Inflammatory macrophage (primary cell): ENCODE results near the gene TBR1.

Experiments
- DNase-seq, 2 donors: peaks; one replicate each; pipeline ENCODE4 v3.0.0-alpha.2; 2020 to 2022
- total RNA-seq, 18 experiments: gene quantifications; one replicate each; lab custom pipeline; 2026; ENCODE audit warnings: mixed read lengths in 6 of 18, inconsistent platforms in 2 of 18; lab: John Stamatoyannopoulos, UW

The TBR1 gene
- 0 to 0.21 (median 0.05) reads per million in 18 experiments for total RNA-seq

DNA sequence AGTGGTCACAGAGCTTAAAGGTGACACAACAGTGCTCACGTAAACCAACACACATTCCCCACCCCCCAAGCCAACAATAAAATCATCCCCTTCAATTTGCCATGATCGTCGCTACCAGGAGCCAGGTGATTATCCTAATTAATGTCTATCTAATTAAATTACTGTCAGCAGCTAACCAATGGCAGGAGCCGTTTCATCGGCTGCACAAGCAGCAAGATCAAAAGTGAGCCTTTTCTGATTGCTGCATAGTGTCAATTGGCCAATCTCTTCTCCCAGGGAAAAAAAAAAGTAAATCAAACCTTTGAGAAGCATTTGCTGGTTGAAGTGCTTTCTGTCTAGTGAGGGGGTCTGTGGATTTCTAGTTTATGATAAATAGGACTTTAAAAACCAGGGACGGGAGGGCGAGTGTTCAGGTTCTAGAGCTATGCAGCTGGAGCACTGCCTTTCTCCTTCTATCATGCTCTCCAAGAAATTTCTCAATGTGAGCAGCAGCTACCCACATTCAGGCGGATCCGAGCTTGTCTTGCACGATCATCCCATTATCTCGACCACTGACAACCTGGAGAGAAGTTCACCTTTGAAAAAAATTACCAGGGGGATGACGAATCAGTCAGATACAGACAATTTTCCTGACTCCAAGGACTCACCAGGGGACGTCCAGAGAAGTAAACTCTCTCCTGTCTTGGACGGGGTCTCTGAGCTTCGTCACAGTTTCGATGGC lies at the start of gene TBR1:
Gene TBR1, plus strand, starts transcription at position 311 of the 721 bp plus-strand sequence. Its CDS starts 114 bp downstream, at position 425.
- DNase-seq: no peak

DNA sequence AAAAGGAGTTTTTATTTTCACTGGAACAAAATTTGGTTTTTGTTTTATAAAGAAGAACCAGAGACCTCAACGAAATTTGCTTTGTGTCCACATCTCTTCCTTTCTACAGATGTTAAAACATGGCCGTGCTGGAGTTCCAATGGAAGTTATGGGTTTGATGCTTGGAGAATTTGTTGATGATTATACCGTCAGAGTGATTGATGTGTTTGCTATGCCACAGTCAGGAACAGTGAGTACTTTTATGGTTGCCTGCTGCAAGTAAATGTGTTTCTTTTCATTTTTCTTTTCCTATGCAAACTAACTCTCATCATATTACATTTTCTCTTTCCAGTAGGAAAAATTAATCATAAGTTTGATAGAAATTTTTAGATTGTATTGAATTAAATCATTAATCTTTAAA lies 48.4 kb upstream of the TBR1 start:
- DNase-seq: no peak

DNA sequence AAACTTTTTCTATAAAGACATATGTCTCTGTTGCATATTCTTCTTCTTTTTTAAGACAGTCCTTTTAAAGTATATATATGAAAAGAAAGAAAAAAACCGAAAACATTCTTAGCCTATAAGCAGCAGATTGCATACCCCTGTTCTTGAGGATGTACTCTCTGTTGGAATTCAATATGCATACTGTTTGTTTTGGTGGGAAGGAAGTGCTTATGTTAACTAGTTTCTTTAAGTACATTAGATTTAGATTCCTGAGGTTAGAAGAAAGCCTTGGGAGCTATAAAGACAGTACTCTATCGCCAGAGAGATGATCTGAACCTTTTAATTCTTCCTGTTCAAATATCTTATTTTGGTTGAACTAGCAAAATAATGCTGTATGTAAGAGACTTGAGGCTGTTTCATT lies 46.8 kb upstream of the TBR1 start:
- no peak for DNase-seq

DNA sequence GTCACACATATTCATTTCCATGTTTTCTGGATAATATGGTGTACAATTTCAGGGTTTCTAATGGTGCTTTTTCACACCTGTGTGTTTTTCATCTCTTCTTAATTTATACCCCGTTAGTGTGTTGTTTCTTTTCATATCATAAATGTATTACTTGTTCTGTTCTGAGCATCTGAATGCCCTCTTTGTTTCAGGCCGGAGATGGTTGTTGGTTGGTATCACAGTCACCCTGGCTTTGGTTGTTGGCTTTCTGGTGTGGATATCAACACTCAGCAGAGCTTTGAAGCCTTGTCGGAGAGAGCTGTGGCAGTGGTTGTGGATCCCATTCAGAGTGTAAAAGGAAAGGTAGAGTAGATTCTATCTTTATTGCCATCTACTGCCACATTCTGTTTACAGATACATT lies 45.1 kb upstream of the TBR1 start:
- DNase-seq: no peak

DNA sequence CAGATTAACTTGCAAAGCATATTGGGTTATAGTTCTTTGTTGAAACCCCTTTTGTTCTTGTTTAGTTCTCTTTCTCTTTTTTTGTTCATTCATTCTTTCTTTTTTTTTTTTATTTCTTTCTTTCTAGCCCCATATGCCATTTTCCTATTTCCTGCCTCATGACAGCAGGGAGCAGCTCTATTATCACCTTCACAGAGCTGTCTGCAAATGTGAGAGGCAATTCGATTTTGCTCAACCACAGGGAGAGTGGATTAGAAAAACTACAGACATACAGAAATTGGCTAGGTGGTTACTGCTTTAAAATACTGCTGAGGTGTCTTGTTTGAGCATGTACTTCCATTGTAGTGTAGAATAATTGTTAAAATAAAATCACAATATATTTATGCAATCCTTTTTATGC lies 44.2 kb upstream of the TBR1 start:
- no peak for DNase-seq

DNA sequence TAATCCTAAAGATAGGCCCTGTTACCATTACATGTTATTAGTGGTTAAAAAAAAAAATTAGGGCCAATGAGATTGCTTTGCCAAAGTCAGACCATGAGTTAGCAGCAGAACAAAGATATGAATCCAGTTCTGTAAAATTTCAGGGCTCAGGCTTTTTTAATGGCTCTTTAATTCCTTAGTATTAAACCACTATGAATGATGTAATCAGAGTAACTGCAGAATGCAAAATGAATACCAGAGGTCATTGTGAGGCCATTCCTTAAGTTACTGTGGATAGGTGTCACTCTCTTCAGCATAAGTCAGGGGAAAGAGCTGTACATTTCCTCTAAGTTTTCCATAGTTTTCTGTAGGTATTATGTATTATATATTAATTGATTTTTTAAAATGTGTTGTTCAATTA lies 42.2 kb upstream of the TBR1 start:
- no peak for DNase-seq

DNA sequence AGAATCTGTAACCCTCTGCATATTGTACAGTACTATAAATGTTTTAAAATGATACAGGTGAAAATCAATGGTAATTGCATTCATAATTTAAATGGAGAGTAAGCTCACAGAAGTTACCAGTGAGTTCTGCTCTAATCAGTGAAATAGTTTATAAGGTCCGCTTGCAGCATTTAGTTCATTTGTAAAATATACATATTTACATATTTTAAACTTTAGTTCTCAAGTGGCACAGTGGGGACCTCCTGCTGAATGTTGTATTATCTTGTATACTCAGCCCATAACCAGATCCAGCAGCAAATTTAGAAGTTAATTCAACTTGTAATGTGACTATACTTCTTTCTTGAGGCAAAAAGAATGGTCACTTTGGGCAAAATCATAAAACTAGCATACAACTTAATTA lies 41.7 kb upstream of the TBR1 start:
- DNase-seq: no peak

DNA sequence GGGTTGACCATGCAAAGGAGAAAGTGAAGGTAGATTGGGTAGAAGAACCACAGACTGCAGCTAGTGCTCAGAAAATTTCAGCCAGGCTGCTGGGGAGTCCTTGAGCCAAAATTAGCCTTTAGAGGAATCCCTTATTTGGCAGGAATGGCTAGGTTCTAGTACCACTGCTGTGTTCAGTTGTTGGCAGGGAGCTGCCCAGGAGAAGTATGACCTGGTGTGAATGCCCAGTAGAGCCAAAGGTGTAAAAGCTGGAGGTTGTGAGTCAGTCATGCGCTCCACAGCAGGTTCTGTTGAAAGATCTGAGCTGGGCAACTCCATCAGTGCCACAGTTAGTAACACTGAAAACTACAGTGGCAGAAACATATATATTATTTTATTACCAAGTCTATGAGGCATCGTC lies 36.4 kb upstream of the TBR1 start:
- no peak for DNase-seq

DNA sequence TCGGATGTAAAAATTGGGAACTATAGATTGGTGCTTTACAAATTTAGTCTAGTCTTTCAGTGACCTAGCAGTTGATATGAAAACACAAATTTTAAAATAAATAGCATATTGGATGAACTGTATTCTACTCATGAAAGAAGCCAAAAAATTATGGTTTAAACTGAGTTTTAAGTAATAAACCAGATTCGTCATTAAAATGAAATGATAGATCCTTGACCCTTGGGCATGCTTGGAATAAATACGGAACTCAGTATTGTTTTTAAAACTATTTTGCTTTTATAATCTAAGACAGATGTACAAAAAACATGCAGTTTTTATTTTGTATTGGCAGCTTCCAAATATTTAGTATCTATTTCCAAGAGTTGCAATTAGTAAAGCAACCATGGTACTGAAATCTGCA lies 34.6 kb upstream of the TBR1 start:
- no peak for DNase-seq

DNA sequence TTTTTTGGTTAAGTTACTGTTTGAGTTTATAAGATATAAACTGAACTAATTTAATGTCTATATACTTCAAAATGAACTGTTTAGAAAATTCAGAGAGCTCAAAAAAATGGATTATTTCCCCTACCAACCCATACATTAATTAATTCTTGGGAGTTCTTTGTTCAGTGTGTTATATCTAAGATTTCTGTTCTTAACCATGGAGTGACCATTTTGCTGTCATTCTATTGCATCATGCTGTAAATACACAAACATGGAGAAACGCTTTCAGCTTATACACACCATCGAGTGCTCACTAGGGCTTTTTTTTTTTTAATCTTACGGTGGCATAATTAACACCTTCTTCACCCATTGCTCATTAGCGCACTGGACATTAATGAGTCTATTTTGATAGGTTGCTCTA lies 33.4 kb upstream of the TBR1 start:
- no peak for DNase-seq

DNA sequence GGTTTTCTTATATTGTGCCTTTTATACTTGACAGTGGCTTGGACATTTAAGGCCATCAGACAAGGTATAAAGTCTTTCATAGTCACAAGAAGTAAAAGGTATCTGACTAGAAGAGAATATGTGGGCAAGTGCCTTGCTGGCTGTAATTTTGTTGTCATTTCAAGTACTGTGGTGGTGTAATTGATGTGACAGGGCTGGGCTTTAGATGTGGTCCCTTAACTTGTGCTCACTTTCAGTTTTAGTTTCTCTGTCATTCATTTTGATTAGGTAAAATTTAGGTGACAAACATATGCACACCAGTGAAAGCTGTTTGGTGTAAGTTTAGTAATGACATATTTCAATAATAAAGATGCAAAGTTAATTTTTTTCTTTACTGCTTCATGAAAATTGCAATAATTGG lies 31.2 kb upstream of the TBR1 start:
- no peak for DNase-seq

DNA sequence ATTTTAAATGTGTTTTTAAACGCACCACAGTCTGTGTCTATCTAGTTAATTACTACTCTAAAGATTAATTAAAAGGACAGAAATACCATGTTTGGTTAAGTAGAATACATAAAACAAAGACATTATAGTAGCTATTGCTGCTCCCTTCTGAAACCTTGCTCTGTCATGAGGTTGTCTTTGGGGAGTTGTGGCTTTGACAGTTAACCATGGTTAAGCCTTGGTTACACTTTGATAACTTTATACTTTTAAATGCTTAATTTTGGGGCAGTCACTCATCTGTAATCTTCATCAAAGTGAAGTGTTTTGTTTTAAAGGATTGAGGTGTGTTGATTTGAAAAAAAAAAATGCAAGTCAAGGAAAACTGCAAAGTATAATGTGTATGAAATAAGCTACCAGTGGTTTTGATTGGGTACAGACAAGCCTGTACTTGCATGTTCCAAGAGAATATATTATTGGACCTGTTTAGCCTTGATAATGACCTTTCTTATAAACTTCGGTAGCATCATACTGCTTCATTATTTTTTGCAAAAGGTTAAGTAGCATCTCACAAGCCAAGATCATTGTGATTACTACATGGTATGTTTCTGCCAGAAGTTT lies 29.8 kb upstream of the TBR1 start:
- DNase-seq: no peak

DNA sequence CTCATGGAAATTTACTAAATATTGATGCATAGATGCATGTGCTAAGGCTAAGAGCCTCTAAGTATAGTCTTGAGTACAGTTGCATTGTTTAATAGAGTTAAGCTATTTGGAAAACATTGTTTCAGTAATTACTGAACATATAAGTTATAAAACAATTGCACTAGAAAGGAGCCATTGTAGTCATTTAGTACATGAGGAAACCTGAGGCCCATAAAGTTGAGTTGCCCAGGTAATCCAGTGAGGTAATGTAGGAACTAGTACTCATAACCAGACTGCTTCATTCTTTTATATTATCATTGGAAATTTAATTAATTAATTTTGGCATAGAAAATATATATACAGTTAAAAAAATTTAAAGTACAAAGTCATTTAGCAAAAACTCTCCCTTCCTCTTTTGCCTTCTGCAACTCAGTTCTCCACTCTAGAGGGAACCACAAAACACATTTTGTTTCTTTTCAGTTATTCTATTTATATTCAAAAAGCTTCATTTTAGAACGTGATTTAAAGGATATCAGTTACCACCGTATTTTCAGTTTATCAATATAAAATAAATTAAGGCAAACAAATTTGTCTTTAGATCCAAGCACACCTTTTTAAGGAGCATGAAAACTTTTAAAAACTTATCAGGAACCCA lies 27.8 kb upstream of the TBR1 start:
- no peak for DNase-seq

DNA sequence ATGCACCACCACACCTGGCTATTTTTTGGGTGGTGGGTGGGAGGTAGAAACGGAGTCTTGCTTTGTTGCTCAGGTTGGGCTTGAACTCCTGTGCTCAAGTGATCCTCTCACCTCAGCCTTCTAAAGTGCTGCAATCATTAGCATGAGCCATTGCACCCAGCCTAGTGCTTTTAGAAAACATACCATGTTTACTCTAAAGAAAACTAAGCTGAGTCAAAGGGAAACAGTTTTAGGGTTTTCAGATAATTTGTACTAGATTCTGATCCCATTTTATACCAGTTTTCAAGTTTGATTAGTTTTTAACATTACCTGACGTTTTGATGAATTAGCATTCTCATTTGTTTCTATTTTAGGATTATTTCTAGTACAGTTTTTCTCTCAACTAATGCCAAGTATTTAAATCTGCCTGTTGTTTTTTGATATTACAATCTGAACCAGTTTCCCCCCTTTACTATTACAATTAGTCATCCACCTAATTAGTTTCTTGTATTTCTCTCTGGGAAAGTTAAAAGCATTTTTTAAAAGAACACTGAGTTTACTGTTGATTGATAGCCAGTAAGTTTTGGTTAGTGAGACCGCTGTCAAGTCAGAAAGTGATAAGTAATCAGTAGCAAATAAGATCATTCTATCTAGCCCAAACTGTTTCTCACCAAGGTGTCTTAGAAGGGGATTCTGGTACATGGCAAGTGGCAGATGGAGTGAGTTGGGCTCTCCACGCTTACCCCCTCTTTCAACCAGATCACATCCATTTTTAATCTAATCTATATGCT lies 24.2 kb upstream of the TBR1 start:
- no peak for DNase-seq

DNA sequence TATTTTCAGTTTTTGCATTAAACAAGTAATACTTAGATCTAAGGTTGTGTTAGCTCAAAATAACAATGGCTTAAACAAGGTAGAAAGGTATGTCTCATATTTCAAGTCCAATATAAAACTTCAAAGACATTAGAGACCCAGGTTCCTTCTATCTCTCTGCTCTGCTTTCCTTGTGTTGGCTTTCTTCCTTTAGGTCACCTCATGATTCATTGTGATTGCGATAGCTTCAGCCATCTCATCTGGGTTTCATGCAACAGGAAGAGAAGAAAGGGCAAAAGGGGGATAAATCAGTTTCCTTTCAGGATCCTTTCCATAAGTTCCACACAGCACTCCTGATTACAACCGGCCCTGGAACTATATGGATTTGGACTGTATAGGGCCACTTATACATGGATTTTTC lies 16.0 kb upstream of the TBR1 start:
- no peak for DNase-seq

DNA sequence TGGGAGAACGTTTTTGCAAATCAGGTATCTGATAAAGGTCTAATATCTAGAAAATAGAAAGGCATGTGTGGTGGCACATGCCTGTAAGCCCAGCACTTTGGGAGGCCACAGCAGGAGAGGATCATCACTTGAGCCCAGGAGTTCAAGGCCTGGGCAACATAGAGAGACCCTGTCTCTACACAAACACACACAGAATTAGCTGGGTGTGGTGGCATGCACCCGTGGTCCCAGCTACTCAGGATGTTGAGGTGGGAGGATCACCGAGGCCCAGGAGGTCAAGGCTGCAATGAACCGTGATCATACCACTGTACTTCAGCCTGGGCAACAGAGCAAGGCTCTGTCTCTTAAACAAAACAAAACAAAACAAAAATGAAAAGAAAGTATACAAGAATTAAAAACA lies 13.8 kb upstream of the TBR1 start:
- DNase-seq: no peak

DNA sequence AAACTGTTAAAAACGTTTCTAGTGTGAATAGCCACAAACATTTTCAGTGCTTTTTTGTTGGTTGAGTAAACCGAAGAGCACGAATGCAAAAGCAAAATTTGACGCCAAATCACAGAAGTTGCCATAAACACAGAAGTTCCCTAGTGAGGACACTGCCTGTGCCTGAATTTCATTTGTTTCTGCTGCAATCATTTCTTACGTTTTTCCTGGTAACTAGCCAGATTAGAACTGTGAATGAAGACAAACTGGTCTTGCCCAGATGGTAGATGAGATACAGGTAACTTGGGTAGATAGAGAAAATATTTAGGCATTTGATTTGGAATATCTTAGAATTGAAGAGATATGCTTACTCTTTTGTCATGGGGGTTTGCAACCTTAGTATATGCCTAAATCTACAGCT lies 9.8 kb upstream of the TBR1 start:
- no peak for DNase-seq

DNA sequence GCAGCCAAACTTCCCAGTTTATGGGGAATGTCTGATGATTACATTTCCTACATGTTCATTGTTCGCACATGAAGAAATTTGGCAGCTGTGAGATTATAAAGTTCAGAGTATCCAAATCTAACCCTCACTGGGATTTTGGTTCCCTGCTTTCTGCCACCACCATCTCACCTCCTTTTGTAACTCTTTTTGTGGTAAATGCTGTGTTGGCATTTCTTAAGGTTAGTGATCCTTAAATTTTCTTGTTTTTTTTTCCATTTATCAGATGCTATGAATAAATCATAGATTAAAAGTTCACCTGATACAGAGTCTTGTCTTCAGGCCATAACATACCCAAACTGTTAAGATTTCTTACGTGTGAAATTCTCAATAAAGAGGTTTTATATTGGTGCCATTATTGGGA lies 8.5 kb upstream of the TBR1 start:
- DNase-seq: no peak

DNA sequence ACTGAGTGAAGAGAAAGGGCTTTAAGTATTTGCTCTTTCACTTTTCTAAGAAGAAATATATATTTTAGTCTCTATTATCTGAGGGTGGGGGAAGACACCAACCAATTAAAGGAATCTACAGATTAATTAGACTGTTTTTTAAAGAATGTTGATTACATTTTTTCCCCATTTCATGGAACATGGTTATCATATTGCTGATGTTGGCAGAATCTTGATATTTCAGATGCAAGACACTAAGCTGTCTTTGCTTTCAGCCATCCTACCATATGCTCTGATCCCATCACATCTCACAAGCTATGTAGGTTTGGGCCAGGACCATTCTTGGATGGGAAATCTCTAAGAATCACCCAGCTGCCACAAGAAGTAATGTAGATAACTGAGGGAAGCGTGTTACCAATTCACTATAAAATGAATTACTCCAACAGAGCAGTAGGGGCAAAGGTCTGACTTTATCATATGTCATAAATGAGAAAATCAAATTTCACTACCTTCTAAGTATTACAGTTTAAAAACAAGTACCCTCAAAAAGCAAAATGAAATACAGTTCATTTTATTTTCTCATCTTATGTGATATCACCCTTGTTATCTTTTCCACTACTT lies 6.7 kb upstream of the TBR1 start:
- no peak for DNase-seq

DNA sequence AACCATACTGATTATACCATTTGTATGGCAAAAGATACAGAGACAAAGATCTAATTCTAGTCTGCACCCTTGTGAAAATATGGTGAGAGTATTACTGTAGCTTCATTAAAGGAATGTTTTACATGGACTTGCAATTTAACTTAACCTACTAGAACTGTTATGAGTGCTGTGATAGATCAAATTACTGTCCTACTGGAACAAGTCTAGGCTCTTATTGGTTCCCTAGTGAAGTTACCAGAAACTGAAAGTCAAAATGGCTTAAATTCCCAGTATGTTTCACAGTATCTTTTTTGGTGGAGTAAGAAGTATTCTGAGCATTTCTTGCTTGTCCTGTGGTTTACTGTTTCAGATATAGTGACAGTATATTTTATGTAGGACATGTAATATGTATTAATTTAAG lies 3.8 kb upstream of the TBR1 start:
- no peak for DNase-seq

DNA sequence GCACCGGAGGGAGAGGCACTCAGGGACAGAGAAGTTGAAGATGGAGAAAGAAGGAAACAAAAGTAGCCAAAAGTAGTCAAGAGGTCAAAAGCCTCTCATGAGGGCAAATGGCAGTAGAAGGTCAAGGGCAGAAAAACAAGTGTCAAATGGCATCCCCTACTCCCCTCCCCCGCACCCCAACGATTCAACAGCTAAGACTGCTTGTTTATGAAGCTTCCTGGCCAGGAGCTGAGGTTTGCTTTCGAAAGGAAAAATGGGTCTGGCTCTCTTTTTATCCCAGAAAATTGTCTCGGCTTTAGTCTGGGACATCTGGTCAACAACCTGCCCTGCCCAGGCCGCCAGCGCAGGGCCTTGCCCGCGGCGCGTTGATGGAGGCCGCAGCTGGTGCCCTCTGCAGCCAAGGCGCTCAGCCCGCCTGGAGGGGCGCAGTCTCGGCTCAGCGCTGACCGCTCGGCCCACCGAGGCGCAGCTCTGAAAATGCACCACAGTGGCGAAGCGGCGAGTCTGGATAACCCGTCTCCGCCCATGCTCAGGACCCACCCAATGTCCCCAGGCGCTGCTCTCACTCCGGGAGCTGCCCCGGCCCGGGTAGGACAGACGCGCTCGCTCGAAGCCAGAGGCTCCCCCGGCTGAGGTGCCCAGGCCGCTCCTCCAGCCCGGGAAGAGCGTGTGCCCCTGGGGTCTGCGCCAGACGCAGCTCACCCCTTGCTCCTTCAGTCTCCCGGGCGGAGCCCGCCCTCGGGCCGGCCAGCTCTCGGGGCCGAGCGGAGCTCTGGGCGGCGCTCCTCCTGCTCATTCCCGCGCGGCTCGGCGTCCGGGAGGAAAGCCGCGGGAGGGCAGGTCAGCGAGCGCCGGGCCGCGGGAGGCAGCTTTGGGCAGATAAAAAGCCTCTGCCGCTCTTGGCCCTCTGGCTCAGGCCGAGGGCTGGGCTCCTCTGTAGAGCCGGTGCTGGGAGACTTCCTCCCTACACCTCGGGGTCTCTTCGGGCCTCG lies 1.8 kb upstream of the TBR1 start:
- no peak for DNase-seq
